ENCODE measurements around the gene ZC3H12D.

ZC3H12D gene

GRCh38 chr6:149440735-149441671 is 43.8 kb downstream of the ZC3H12D start:
- FAIRE-seq, result no peak

- FAIRE-seq, result no peak
Measured at GRCh38 chr6:149439626-149440025, 45.2 kb downstream of the ZC3H12D start.

GRCh38 chr6:149438855-149439254 is 46.0 kb downstream of the ZC3H12D start:
- FAIRE-seq, result no peak

GRCh38 chr6:149437212-149437611 is 47.6 kb downstream of the ZC3H12D start:
- no peak for FAIRE-seq

GRCh38 chr6:149436647-149437046 is 48.2 kb downstream of the ZC3H12D start:
- no peak for FAIRE-seq

GRCh38 chr6:149435919-149436586 is 48.8 kb downstream of the ZC3H12D start:
- FAIRE-seq, result no peak

GRCh38 chr6:149433881-149434280 is 50.9 kb downstream of the ZC3H12D start:
- FAIRE-seq, result no peak

- no peak for FAIRE-seq
Measured at GRCh38 chr6:149433405-149433804, 51.4 kb downstream of the ZC3H12D start.

GRCh38 chr6:149431905-149432775 is 52.7 kb downstream of the ZC3H12D start:
- FAIRE-seq, result peak; percentile 42

- FAIRE-seq, result no peak
Measured at GRCh38 chr6:149429427-149430360, 55.1 kb downstream of the ZC3H12D start.

- FAIRE-seq, result no peak
Measured at GRCh38 chr6:149428606-149429005, 56.2 kb downstream of the ZC3H12D start.

GRCh38 chr6:149425754-149426153 is 59.1 kb downstream of the ZC3H12D start:
- FAIRE-seq, result no peak

- FAIRE-seq, result no peak
Measured at GRCh38 chr6:149425224-149425623, 59.6 kb downstream of the ZC3H12D start.

GRCh38 chr6:149423964-149424440 is 60.8 kb downstream of the ZC3H12D start:
- no peak for FAIRE-seq

GRCh38 chr6:149422581-149422980 is 62.2 kb downstream of the ZC3H12D start:
- no peak for FAIRE-seq

GRCh38 chr6:149421132-149421531 is 63.7 kb downstream of the ZC3H12D start:
- FAIRE-seq, result no peak

GRCh38 chr6:149419696-149420404 is 65.0 kb downstream of the ZC3H12D start:
- no peak for FAIRE-seq

GRCh38 chr6:149414821-149415220 is 70.0 kb downstream of the ZC3H12D start:
- no peak for FAIRE-seq

GRCh38 chr6:149414009-149414408 is 70.8 kb downstream of the ZC3H12D start:
- FAIRE-seq, result no peak

GRCh38 chr6:149410557-149410956 is 74.3 kb downstream of the ZC3H12D start:
- no peak for FAIRE-seq

GRCh38 chr6:149409617-149410016 is 75.2 kb downstream of the ZC3H12D start:
- no peak for FAIRE-seq

Measured in G401.6 (cell line).